Calu3 (cell line): Measurements from ENCODE around the gene RCOR3. TPM values are rescaled to one million over a fixed set of nuclear protein-coding genes. Genes with fewer than 3 reads are reported as not detected.

Source experiments
- BruUV-seq: library from RNA; stranded (reverse); fragments of 400-500 nt; replicated peaks from 2 replicates; lab custom pipeline; 2021; lab: Mats Ljungman, UMichigan
- CTCF ChIA-PET: fragments of 300-600 bp; sonication (Branson Sonifier 250); formaldehyde crosslinking; loops from one replicate; lab custom pipeline; 2022; ENCODE audit warnings: antibody characterized with exemption; lab: Charles Lee
- DNase-seq: peaks from one replicate; pipeline ENCODE4 v3.0.0; 2022
- H3K27ac Mint-ChIP-seq: one replicate; pipeline ENCODE4 v1.8.0; 2022; ENCODE audit warnings: mixed read lengths; ENCODE audit not compliant: unreplicated experiment
- H3K27me3 Mint-ChIP-seq: one replicate; pipeline ENCODE4 v1.8.0; 2022; ENCODE audit warnings: mixed read lengths; ENCODE audit not compliant: unreplicated experiment
- H3K36me3 Mint-ChIP-seq: one replicate; pipeline ENCODE4 v1.8.0; 2022; ENCODE audit warnings: mild to moderate bottlenecking, moderate library complexity, mixed read lengths; ENCODE audit not compliant: insufficient read depth, unreplicated experiment
- H3K4me1 Mint-ChIP-seq: one replicate; pipeline ENCODE4 v1.8.0; 2022; ENCODE audit warnings: mild to moderate bottlenecking, low read depth, mixed read lengths; ENCODE audit not compliant: unreplicated experiment
- H3K4me3 Mint-ChIP-seq: one replicate; pipeline ENCODE4 v1.8.0; 2022; ENCODE audit warnings: mild to moderate bottlenecking, low read depth, moderate library complexity, mixed read lengths; ENCODE audit not compliant: unreplicated experiment
- H3K9me3 Mint-ChIP-seq: one replicate; pipeline ENCODE4 v1.8.0; 2022; ENCODE audit warnings: low read depth, mixed read lengths; ENCODE audit not compliant: unreplicated experiment
- intact Hi-C: fragments of 100-400 bp; cut with micrococcal nuclease; formaldehyde crosslinking; loops from one replicate; pipeline ENCODE4 v1.10.0; 2022; ENCODE audit not compliant: unreplicated experiment
- total RNA-seq: library from RNA; stranded (reverse); gene quantifications from 2 replicates; pipeline ENCODE4 v1.2.3, GENCODE V29; 2022
- TF ChIP-seq, protein P1 (sequence below): fragments of 200-600 bp; IDR thresholded peaks from one replicate; pipeline ENCODE4 v1.8.0; 2022; ENCODE audit warnings: antibody characterized with exemption; ENCODE audit not compliant: unreplicated experiment

RCOR3 gene
- total RNA-seq, 1 experiment from 2014 or later = 54.1 TPM

DNA sequence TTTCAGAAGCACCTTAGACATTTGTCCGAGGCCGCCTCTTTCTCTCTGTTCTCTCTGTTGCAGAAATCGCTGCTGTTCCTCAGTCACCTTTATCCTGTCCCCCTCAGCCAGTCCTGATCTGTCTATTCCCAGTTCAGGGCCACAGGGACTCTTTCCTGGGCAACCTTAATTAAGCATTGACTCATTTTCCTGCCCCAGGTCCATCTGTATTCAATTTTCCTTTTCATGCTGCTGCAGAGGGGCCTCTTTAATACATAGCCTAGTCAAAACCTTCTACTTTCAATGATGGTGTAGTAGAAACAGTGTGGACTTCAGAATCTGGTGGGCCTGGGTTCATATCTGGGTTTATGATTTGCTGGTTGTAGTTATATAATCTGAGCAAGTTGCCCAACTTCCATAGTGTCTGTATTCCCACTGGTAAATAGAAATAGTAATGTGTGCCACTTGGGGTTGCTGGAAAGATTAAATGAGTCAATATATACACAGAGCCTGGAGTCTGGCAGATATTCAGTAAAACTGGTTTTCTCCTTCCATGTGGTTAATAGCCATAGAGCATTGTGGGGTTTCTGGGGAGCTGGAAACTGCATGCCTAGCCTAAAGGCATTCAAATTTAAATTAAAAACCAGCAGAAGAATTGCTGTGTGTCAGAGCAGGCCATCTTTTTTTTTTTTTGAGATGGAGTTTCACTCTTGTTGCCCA is 72.0 kb downstream of the RCOR3 start:
- BruUV-seq = no TSS peak
- TF ChIP-seq, protein P1, sequence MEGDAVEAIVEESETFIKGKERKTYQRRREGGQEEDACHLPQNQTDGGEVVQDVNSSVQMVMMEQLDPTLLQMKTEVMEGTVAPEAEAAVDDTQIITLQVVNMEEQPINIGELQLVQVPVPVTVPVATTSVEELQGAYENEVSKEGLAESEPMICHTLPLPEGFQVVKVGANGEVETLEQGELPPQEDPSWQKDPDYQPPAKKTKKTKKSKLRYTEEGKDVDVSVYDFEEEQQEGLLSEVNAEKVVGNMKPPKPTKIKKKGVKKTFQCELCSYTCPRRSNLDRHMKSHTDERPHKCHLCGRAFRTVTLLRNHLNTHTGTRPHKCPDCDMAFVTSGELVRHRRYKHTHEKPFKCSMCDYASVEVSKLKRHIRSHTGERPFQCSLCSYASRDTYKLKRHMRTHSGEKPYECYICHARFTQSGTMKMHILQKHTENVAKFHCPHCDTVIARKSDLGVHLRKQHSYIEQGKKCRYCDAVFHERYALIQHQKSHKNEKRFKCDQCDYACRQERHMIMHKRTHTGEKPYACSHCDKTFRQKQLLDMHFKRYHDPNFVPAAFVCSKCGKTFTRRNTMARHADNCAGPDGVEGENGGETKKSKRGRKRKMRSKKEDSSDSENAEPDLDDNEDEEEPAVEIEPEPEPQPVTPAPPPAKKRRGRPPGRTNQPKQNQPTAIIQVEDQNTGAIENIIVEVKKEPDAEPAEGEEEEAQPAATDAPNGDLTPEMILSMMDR = no peak
- Mint-ChIP-seq H3K9me3 (no peaks in the 10 kb centered on the region), H3K4me3 (no peak overlapping the region), H3K4me1 (peaks cover 61% of the 10 kb centered on the region), H3K36me3 (peaks cover 15% of the 10 kb centered on the region), H3K27ac (no peak overlapping the region), H3K27me3 (no peaks in the 10 kb centered on the region)
- CTCF ChIA-PET = interaction anchor here (0.6 kb wide), 1 partner anchor 9 kb away, joined by 3 read pairs; no protein-coding TSS in a partner anchor
- no peak for DNase-seq
- intact Hi-C loops = no loop called here

DNA sequence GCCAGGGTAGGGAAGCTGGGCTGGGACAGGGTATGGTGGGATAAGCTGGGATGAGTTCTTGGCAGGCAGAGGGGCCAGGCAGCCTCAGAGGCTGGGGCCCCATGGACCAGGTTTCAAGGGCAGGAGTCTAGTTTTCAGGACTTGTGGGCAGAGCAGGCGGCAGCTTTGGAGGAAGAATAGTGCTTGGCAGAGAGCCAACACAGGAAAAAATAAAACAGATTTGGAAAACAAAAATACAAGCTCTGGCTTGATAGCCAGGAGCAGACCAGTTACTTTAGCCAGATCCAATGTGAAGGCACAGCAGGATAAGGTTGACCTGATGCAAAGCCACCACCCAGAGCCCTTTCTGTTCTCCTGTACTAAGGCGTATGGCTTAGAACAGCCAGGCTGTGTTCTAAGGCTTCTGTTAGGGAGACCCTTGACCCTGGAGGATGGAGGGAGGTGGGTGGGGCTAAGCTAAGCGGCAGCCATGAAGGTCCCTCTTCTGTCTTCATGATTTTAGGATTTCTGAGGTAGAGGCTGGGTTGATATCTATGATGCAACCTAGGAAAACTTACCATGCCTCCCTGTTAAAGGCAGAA is 73.0 kb downstream of the RCOR3 start:
- TF ChIP-seq, protein P1 = no peak
- intact Hi-C loops = no loop called here
- Mint-ChIP-seq H3K36me3 (peaks cover 7% of the 10 kb centered on the region), H3K4me1 (peaks cover 62% of the 10 kb centered on the region), H3K4me3 (no peak overlapping the region), H3K27ac (no peak overlapping the region), H3K27me3 (no peaks in the 10 kb centered on the region), H3K9me3 (no peaks in the 10 kb centered on the region)
- DNase-seq = no peak
- no TSS peak for BruUV-seq
- CTCF ChIA-PET = interaction anchor here (0.6 kb wide), 1 partner anchor 10 kb away, joined by 3 read pairs; no protein-coding TSS in a partner anchor

DNA sequence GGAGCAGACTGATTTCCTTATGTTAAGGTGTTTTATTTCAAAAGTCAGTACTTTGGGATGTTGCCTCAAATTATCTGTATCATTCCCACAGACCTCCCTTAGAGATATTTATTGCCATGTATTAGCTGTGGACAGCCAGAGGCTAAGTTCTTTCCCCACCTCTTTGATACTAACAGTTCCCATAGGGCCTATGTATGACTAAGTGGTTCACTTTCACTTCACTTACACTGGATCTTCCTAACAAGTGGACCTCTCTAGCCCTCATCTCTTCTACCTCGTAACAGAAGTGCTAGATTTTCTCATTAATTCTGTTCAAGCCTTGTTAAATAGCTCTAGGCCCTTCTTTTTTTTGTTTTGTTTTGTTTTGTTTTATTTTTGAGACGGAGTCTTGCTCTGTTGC is 73.7 kb downstream of the RCOR3 start:
- no peak overlapping the region for H3K27ac Mint-ChIP-seq
- TF ChIP-seq, protein P1 = no peak
- BruUV-seq = no TSS peak
- H3K36me3 Mint-ChIP-seq = no peaks in the 10 kb centered on the region
- no peak for DNase-seq
- no peak overlapping the region for H3K4me3 Mint-ChIP-seq
- CTCF ChIA-PET = no interaction called here
- no peaks in the 10 kb centered on the region for H3K27me3 Mint-ChIP-seq
- H3K9me3 Mint-ChIP-seq = no peaks in the 10 kb centered on the region
- H3K4me1 Mint-ChIP-seq = peaks cover 59% of the 10 kb centered on the region
- intact Hi-C loops = no loop called here

DNA sequence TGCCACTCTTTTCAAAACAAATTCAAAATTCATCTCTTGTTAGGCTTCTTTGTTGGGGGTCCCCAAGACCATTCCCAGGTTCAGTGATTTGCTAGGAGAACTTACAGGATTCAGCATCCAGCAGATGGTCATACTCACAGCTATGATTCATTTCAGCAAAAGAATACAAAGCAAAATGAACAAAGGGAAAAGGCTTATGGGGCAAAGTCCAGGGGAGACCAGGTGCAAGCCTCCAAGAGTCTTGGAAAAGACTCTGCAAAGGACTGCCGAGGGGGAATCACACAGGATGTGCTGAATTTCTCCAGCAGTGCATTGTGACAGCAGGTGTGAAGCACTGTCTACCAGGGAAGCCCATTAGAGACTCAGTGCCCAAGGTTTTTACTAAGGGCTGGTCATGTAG is 74.7 kb downstream of the RCOR3 start:
- TF ChIP-seq, protein P1 = no peak
- Mint-ChIP-seq H3K27me3 (no peaks in the 10 kb centered on the region), H3K9me3 (no peaks in the 10 kb centered on the region), H3K4me1 (peaks cover 54% of the 10 kb centered on the region), H3K4me3 (no peak overlapping the region), H3K27ac (no peak overlapping the region), H3K36me3 (no peaks in the 10 kb centered on the region)
- BruUV-seq = no TSS peak
- peak; percentile 22 for DNase-seq
- intact Hi-C loops = no loop called here
- CTCF ChIA-PET = no interaction called here
